GM19467 (cell line): ENCODE measurements around the gene MYLK4.

ENCODE experiments used
- ATAC-seq: cut with Tn5 transposase; IDR thresholded peaks from one replicate; pipeline ENCODE4 v1.9.1; 2021; ENCODE audit warnings: mild to moderate bottlenecking, moderate library complexity; ENCODE audit not compliant: unreplicated experiment

MYLK4 gene

DNA sequence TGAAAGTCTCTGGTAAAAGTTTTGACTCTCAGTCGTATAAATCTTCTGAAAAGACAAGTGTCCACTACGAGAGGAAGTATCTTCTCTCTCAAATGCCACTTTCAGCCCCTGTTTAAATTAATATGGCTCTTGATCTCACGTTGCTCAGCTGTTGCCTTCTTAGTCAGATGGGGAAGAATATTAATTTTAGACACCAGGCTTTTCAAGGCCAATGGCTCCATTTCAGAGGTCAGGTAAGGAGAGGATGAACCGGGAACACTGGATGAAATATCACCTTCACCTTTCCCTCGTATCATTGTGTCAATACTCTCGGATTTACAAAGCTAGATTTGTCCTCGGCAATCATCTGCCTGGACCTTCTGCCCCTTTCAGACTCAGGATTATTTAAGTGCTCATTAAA, at the start of gene MYLK4:
MYLK4 (minus strand) TSS at position 91 of the 400 bp plus-strand sequence. CDS start 1,628 bp downstream, outside the sequence.
- ATAC-seq, result no peak

DNA sequence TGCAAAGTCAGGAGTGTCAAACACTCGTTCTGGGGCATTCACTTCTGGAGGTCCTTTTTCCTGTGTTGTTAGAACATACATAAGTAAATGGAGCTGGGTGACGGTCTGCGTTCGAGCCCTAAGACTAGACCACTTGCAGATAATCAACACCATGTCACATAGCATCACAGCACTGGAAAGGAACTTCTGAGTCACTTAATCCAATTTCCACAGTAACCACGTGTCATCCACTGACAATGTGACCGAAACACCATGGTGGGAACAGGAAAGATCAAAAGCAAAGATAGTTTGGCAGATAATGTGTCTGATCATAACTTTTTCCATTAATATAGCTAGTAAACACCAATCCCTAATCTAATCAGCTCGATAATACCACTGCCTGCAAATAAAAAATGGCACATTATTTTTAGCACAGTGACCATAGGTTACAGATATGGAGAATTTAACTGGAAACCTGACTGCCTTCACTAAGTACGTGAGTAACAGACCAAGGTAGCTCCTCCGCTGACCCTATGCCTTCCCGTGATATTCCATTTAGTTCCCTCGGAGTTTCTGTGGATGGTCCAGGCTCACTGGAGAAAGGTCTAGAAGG, 49.3 kb upstream of the MYLK4 start:
- no peak for ATAC-seq

DNA sequence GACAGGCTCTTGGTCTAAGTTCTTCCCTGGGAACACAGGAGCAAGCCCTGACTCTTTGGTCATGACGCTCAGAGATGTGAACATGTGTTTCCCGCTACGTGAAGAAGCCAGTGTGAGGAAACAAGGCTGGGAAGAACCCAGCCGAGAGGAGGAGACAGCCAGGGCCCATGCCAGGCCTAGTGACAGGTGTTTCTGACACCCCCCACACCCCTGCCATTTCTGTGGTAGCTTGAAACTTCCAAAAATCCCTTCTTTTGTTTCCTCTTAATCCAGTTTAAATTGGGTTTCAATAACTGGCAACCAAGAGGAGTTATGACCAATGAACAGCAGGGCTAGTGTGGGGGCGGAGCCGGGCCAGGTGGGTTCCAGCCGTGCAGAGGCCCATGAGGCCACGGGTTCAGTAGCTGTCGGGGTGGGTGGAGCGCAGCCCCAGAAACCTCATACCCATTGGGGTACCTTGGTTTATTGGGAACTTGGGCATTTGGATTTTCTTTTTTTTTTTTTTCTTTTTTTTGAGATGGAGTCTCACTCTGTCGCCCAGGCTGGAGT, 47.9 kb upstream of the MYLK4 start:
- no peak for ATAC-seq

DNA sequence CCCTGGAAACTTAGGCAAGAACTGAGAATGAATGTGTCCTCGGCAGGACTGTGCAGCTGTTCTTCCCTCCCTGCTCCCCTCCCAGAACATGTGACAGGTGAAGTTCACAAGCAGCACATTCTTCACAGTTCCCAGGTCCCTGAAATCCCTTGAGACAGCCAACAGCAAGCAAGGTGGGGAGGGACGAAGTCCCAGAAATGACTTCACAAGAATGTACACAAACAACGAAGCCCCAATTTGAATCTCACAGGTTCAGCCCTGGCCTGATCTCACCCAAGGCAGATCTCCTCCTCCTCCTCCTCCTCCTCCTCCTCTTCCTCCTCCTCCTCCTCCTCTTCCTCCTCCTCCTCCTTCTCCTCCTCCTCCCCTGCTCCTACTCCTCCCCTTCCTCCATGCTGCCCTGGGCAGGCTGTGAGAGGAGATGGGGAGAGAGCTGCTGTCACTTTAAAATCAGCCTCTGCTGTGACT, 46.9 kb upstream of the MYLK4 start:
- ATAC-seq, result no peak

DNA sequence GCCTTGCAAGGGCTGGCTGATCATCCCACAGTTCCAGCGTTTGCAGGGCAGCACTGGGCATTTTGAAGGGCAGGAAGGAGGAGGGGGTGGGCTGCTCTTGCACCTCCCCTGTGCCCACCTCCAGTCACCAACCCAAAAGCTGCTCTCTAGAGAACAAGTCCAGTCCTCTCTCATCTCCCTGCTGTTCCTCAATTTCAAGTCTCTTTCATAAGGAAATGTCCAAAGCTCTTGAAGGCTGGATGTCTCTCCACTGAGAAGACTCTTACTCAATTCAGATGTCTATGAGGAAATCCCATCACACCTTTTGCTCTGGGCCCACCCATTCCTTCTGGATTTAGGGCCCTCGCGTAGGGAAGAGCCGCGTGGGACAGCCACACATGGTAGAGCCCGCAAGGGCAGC, 46.1 kb upstream of the MYLK4 start:
- no peak for ATAC-seq

DNA sequence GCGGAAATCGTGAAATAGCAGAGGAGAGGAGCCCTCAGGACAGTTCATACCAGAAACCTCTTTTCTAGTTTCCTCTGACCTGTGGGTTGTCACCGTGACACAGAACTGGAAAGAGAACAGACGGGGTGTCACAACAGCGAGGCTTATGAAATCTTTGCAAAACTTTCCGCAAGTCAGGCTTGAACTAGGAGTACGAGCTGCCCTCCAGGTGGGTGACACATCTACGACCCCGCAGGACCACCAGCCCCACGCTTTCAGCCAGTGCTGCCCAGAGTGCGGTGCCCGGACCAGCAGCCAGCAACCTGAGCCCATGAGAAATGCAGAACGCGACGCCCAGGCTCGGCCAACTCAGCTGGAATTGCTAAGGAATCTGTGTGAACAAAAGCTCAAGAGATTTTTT, 45.2 kb upstream of the MYLK4 start:
- ATAC-seq, result no peak

DNA sequence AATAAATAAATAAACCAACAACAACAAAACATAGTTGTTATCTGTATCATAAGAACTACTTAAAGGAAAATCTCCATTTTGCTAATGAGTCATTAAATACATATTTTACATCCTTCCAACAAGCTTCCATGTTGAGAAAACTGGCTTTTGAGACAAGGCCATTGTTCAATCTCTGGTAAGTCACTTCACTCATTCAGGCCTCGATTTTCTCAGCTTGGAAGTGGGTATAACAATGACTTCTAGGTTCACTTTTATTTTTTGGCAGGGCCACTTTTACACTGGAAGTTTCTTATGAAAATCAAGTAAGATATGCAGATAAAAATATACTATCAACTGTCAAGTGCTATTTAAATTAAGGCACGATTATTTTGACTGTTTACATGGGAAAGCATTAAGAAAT, 44.4 kb upstream of the MYLK4 start:
- no peak for ATAC-seq

DNA sequence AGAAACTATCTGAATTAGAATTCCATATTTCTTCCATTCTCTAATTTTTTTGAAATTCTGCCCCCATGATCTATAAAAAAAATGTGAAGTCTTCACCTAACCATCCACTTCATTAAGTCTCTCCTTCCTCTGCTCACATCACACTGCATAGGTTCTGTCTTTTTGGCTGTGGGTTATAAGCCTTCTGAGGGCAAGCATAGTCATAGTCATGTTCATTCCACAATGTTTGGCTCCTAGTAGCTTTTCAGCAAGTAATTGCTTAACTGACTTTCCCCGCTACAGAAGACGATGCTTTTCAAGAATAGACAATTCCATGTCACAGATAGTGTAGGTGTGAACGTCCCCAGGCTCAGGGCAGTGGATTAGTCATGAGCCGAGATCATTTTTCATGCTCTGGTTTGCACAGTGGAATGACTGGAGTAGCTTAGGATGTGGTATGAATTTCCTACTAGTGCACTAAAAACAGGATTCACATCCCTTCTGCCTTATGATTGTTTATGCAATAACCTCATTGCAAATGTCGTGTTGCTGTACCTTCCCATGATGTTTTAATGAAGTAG, 43.5 kb upstream of the MYLK4 start:
- ATAC-seq, result no peak

DNA sequence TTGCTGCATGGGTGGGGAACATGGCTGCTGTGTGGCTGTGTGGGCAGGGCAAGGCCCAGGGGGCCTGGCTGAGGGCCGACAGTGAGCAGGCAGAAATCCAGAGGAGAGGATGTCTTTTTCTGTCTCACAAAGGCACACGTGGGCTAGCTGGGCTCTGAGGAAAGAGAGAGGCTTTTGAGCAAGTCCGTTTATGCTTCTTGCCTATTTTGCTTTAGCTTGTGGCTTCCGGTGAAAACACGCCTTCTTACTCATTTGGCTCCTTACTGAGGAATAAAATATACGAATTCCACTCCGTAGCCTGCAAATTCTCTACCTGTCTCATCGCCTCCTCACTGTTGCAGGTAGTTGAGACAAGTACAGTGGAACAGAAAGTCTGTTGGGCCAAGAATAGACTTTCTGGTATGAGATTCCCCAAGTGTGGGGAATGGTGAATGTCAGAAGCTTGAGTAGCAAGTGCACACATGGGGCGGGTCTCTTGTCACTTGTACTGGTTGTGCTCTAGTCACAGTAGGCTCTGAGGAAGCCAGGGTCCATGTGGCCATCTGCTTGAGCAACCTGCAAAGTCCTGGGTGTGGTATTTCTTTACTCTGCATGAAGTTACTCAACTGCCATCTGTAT, 42.9 kb upstream of the MYLK4 start:
- ATAC-seq, result no peak

DNA sequence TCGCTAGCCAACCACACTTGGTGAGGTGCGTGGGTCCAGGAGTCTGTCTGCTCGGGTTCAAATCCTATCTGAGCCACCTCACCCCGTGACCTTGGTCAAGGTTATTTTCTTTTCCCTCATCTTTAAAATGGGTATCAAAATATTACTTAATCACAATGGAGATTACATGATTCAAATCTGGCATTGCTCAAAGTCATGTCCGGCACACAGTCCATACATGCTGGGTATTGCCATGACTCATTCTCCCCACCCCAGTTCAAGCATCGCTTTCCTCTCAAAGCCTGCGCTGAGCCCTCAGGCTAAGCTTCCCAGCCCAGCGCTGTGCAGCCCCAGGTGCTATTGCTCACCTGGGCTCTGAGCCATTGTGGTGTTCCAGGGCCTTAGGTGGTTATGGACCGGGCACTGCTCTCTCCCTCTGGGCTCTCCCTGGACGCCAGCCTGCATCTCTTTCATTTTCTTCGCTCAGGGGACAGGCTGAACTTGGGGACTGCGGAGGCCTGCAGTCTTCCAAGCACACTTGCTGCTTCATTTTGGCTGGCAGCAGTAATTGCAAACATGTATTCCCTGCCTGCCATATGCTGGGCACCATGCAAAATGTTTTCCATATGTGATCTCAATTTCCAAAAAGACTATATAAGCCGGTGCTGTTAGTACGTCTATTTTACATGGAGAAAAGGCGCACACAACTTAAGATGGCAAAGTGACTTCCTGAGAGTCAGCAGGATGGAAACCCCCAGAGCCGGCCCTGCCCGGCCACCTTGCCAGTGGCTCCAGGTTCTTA, 41.8 kb upstream of the MYLK4 start:
- ATAC-seq, result no peak

DNA sequence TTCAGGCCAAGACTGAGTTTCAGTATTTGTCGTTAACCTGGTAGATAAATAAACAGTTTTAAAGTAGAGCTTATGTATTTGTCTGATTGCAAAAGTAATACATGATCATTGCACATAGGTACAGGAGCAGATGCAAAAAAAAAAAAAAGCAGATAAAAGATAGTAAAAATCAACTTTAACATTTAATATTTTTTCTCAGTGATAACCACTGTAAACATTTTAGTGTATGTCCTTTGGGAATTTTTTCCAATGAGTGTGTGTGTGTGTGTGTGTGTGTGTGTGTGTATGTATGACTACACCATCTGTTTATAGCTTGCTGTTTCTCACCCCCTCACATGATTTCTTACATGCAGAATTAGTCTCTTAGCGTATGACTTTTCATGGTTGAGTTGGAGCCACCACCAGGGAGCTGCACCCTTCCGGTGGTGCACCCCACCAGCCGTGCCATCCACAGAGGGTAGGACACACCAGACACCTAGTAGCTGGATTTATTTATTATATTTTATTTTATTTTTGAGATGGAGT, 40.8 kb upstream of the MYLK4 start:
- no peak for ATAC-seq

DNA sequence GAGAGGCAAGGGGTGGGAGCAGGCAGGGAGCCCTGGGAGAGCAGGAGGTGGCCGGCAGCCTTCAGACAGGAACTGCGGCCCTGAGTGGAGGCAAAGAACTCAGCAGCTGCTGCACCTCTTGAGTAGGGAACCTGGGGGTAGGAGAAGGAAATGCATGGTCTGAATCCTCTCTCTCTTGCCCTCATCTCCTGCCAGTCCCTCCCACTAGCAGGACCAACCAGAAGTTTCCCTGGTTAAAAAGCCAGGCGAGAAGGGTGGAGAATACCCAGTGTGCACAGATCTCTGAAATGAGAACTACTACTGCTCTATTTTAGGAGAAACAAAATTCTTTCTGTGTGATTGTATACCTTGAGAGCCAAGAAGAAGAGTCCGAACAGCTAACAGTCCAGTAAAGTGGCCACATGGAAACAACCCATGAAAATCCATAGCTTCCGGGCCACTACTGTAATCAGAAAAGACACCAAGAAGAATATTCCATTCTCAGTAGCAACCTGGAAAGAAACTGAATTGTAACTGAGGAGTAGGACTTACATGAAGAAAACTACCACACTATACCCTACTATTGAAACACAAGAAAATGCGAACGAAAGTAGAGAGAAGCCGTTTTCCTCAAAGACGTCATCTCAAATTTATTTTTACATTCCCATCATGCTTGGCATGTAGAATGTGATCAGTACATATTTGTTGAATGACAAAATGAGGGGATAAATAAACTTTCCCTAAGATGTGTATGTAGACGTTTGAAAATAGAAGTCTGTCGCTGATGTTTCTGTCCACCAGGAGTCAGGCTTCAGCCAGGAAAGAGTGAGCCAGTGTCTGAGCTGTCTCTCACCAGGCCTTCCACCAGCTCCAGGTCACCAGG, 40.1 kb upstream of the MYLK4 start:
- ATAC-seq, result peak; percentile 82

DNA sequence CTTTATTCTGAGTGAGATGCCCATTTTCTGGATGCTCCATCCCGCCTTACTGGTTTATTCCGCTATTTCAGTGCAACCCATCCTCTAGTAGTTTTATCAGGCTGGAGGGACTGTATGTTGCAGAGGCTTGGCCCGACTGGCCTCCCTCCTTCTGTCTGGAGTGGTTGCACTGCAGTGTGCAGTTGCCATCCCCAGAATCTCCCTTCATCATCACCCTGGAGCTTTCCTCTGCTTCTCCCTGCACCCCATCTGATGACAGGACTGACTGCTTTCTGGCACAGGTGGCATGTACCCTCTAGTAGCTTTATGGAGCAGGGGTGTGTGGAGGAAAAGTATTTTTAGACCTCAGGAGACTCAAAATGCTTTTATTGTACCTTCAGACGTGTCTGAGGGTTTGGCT, 35.5 kb upstream of the MYLK4 start:
- ATAC-seq, result no peak

DNA sequence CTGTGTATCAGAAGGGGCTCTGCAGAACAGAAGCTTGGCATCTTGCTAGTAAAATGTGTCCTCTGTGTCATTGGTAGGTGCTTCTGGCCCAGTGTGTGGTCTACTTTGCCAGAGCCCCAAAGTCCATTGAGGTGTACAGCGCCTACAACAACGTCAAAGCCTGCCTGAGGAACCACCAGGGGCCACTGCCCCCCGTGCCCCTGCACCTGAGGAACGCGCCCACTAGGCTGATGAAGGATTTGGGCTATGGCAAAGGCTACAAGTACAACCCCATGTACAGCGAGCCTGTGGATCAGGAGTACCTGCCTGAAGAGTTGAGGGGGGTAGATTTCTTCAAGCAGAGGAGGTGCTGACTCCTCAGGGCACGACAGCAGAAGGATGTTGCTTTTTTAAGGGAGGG, 34.2 kb upstream of the MYLK4 start:
- ATAC-seq, result no peak

DNA sequence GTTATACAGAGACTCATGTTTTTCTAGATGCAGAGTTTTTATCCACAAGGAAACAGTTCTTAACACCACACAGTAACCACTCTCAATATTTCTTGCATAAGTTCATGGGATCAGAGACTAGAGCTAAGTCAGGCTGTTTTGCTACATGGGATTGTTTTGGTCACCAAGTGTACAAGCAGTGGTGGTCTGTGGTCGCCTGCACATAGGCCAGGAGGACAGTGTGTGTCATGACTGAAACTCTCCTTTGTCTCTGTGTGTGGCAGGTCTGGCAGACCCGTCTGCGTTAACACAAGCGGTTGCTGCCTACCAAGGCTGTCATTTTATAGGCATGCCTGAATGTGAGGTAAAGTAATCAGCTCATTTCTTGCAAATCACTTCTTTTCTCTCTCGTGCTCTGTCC, 33.3 kb upstream of the MYLK4 start:
- no peak for ATAC-seq

DNA sequence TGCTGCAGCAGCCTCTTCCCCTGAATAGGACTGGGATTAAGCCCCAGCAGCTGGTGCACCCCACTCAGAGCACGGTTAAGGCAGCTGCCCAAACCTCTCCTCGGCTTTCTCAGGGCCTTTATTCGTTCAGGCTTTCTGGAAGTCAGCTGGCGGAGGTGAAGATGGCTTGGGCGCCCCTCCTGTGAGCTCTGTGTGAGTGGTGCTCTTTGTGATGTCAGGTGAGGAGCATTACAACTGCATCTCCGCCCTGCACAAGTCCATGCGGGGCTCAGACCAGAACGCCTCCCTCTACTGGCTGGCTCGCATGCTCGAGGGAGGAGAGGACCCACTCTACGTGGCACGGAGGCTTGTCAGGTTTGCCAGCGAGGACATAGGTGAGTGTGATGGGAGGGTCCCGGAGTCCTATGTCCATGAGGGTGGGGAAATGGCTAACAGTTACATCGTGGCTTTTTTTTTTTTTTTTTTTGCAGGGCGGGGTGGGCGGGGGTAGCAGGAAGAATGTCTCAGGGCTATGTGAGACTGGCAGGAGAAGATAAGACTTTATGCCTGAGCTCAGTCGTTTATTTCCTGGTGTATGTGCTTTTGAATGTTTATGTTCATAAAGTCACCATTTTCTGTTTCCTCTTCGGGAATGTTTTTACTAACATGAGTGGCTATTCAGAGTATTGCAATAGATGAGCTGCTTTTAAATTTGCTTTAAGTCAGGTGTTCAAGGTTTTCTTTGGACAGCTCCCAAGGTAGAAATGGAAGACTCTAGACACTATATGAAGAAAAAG, 32.7 kb upstream of the MYLK4 start:
- ATAC-seq, result no peak

DNA sequence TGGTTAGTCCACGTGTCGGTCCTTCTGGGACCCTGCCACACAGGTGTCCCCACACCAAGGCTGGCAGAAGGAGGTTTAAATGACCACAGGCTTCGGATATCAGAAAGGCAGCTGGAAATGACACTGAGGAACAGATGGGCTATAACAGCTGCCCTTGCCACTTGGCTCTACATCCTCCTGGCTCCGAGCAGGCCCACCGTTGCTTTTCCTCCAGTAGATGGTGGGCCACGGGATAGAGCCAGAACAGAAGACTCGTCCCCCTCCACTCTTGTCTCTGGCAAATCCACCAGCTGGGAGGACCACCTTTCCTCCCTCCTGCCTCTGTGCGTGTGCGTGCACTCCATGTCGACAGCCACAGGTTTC, 32.1 kb upstream of the MYLK4 start:
- no peak for ATAC-seq

DNA sequence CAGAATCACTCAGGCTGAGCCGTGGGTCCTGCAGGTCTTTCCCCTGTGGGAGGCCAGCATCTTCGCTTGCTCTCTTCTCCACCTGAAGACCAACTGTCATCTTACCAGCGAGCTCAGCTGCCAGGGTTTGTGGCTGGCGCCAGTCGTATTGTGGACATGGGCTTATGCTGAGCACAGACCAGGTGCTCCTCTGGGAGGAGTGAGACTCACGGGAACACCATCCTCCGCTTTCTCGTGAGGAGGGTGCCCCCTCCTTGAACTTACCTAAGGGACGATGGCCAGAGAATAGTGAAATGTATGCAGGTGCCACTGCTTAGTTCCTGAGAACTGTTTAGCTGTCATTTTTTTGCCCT, 31.6 kb upstream of the MYLK4 start:
- no peak for ATAC-seq

DNA sequence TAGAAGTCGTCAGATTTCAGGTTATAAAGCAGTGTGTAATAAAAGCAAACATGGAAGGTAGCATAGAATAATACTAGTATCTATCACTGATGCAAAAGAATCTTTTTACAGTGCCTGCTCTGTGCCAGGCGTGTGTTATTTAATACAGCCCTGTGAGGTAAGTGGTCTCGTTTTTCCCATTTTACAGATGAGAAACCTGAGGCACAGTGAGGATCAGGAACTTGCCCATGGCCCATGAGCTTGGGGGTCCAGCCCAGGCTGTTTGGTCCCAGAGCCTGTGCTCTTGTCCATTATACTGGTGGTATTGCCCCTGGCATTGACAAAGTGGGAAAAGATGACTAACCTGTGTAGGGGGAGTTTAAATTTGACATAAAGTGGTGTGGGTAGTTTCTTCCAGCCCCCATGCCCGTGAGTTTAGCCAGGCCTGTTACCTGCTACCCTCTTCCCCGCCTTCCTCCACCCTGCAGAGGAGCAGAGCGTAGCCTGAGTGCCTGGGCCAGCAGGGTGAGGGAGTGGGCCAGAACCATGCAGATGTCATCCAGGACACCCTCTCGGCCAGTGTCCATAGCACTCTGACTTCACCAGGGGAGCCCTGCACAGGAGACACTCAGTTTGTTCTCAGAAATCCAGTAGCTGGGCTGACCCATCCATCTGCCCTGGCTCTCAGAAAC, 31.1 kb upstream of the MYLK4 start:
- ATAC-seq, result no peak
